SK-N-SH treated with all-trans-retinoic acid at 6 μM for 48 hours (cell line): Measurements from ENCODE around the gene GPC5.

ENCODE experiments used
- ARNTL ChIP-seq: fragments of 450-650 bp; formaldehyde crosslinking; IDR thresholded peaks from 2 replicates; pipeline ENCODE4 v1.5.0; 2020; ENCODE audit warnings: low read depth, mild to moderate bottlenecking, moderate library complexity, borderline replicate concordance
- BACH2 ChIP-seq: fragments of 250-450 bp; sonication (Bioruptor Pico); IDR thresholded peaks from 2 replicates; pipeline ENCODE4 v1.9.0; 2021; ENCODE audit warnings: mild to moderate bottlenecking, borderline replicate concordance
- ISL1 ChIP-seq: fragments of 250-450 bp; sonication (Bioruptor Pico); IDR thresholded peaks from 2 replicates; pipeline ENCODE4 v2.1.2; 2022; ENCODE audit warnings: mild to moderate bottlenecking, moderate library complexity

DNA sequence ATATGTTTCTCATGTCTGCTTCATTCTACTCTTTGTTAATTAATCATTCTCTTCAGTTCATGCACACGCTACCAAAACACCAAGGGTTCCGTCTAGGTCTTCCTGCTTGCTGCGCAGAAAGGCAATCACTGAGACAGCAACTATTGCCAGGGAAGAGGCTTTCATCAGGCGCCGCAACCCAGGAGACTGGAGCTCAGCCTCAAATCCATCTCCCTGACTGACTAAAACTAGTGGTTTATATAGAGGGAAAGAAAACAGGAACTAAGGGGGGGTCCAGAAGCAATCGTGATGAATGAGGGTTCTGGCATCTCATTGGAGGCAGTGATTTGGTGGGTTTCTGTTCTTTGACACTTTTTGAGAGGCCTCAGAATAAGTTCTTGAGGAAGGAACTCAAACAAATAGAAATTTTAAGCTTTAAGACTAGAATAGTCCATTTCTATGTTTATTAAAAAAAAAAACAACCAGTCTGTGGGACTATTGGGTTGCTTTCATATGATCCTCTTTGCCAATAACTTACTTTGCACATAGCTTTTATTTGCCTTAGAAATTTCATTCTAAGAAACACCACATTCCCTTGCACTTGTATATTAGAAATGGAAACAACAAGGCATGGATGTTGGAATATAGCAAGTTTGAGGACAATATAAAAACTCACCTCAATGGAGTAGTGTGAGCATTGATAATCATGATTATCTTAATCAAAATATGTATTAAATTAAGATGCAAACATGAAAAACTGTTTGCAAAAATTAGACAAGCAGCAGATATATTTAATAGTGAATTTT, 1137.0 kb downstream of the GPC5 start:
- TF ChIP-seq ARNTL (CRISPR knock-in tag) (no peak), ISL1 (no peak), BACH2 (CRISPR knock-in tag) (no peak)
